Liver (tissue), 9 donors: ENCODE results near the gene MRPL18. TPM values are rescaled to one million over a fixed set of nuclear protein-coding genes. Genes with fewer than 3 reads are reported as not detected.

Experiments
- DNase-seq: peaks from one replicate; pipeline ENCODE4 v3.0.0-alpha.2; 2017; ENCODE audit warnings: low spot score
- H3K27ac ChIP-seq, 2 donors: one replicate each; pipeline ENCODE4 v1.7.0; 2013; ENCODE audit warnings: inconsistent platforms in 2 of 2, low read length in 2 of 2, control low read depth in 1 of 2, low read depth in 1 of 2, mild to moderate bottlenecking in 1 of 2
- H3K27me3 ChIP-seq, 4 donors: one replicate each; pipeline versions ENCODE4 v1.6.1 to v1.7.0; 2013; ENCODE audit warnings: low read length in 3 of 4, inconsistent platforms in 1 of 4, mild to moderate bottlenecking in 1 of 4, moderate library complexity in 1 of 4; ENCODE audit not compliant: control insufficient read depth in 4 of 4, insufficient read depth in 4 of 4
- H3K36me3 ChIP-seq, 4 donors: one replicate each; pipeline versions ENCODE4 v1.6.1 to v1.7.0; 2013; ENCODE audit warnings: low read length in 3 of 4, mild to moderate bottlenecking in 3 of 4, low read depth in 1 of 4, moderate library complexity in 1 of 4; ENCODE audit not compliant: control insufficient read depth in 4 of 4, insufficient read depth in 3 of 4
- H3K4me1 ChIP-seq, 4 donors: one replicate each; pipeline versions ENCODE4 v1.6.1 to v1.7.0; 2013; ENCODE audit warnings: low read length in 3 of 4, mild to moderate bottlenecking in 3 of 4, moderate library complexity in 1 of 4; ENCODE audit not compliant: control insufficient read depth in 4 of 4, insufficient read depth in 4 of 4
- H3K4me3 ChIP-seq, 3 donors: one replicate each; pipeline versions ENCODE4 v1.6.1 to v1.7.0; 2013; ENCODE audit warnings: low read length in 3 of 3, control low read depth in 1 of 3, low read depth in 1 of 3, mild to moderate bottlenecking in 1 of 3
- H3K9ac ChIP-seq, 2 donors: one replicate each; pipeline ENCODE4 v1.7.0; 2013; ENCODE audit warnings: low read length in 2 of 2, mild to moderate bottlenecking in 2 of 2, moderate library complexity in 2 of 2, control low read depth in 1 of 2, low read depth in 1 of 2
- H3K9me3 ChIP-seq, 4 donors: one replicate each; pipeline versions ENCODE4 v1.6.1 to v1.7.0; 2013; ENCODE audit warnings: low read length in 3 of 4; ENCODE audit not compliant: control insufficient read depth in 4 of 4
- ATF3 ChIP-seq: IDR thresholded peaks from 2 replicates; pipeline ENCODE4 v1.6.1; 2016; ENCODE audit warnings: antibody characterized with exemption
- CTCF ChIP-seq: fragments of 150-350 bp; IDR thresholded peaks from 2 replicates; pipeline ENCODE4 v1.5.1; 2017; ENCODE audit warnings: improper control_type of control experiment, low read depth, low read length; ENCODE audit not compliant: missing input control
- EGR1 ChIP-seq, 2 donors: IDR thresholded peaks; 2 replicates each; pipeline ENCODE4 v1.6.1; 2016 to 2018; ENCODE audit warnings: antibody characterized with exemption in 2 of 2, low read depth in 2 of 2
- FOXA1 ChIP-seq: IDR thresholded peaks from 2 replicates; pipeline ENCODE4 v1.6.1; 2016; ENCODE audit warnings: antibody characterized with exemption
- FOXA2 ChIP-seq: IDR thresholded peaks from 2 replicates; pipeline ENCODE4 v1.6.1; 2016; ENCODE audit warnings: antibody characterized with exemption
- GABPA ChIP-seq, 2 donors: IDR thresholded peaks in 1 of 2; conservative IDR thresholded peaks in 1 of 2; 2 replicates each; pipeline ENCODE4 v1.6.1; 2016; ENCODE audit warnings: antibody characterized with exemption in 2 of 2, mild to moderate bottlenecking in 1 of 2, moderate library complexity in 1 of 2
- HNF4A ChIP-seq, 2 donors: conservative IDR thresholded peaks; 2 replicates each; pipeline ENCODE4 v1.6.1; 2016; ENCODE audit warnings: antibody characterized with exemption in 2 of 2, mild to moderate bottlenecking in 2 of 2
- HNF4G ChIP-seq: IDR thresholded peaks from 2 replicates; pipeline ENCODE4 v1.6.1; 2016; ENCODE audit warnings: antibody characterized with exemption
- JUND ChIP-seq, 2 donors: IDR thresholded peaks; 2 replicates each; pipeline ENCODE4 v1.6.1; 2016; ENCODE audit warnings: antibody characterized with exemption in 2 of 2
- MAX ChIP-seq: IDR thresholded peaks from 2 replicates; pipeline ENCODE4 v1.6.1; 2016; ENCODE audit warnings: antibody characterized with exemption
- NR2F2 ChIP-seq: IDR thresholded peaks from 2 replicates; pipeline ENCODE4 v1.6.1; 2016; ENCODE audit warnings: antibody characterized with exemption
- RAD21 ChIP-seq, 2 donors: IDR thresholded peaks; 2 replicates each; pipeline ENCODE4 v1.6.1; 2016; ENCODE audit warnings: antibody characterized with exemption in 2 of 2, mild to moderate bottlenecking in 2 of 2
- REST ChIP-seq: IDR thresholded peaks from 2 replicates; pipeline ENCODE4 v1.6.1; 2016; ENCODE audit warnings: antibody characterized with exemption, mild to moderate bottlenecking
- RXRA ChIP-seq, 2 donors: IDR thresholded peaks; 2 replicates each; pipeline ENCODE4 v1.6.1; 2017 to 2018; ENCODE audit warnings: antibody characterized with exemption in 2 of 2, mild to moderate bottlenecking in 1 of 2
- SP1 ChIP-seq: IDR thresholded peaks from 2 replicates; pipeline ENCODE4 v1.6.1; 2018; ENCODE audit warnings: antibody characterized with exemption, mild to moderate bottlenecking
- TAF1 ChIP-seq: conservative IDR thresholded peaks from 2 replicates; pipeline ENCODE4 v1.6.1; 2016; ENCODE audit warnings: antibody characterized with exemption, mild to moderate bottlenecking
- YY1 ChIP-seq: IDR thresholded peaks from 2 replicates; pipeline ENCODE4 v1.6.1; 2016; ENCODE audit warnings: antibody characterized with exemption, mild to moderate bottlenecking
- ZBTB33 ChIP-seq: IDR thresholded peaks from 2 replicates; pipeline ENCODE4 v1.6.1; 2016; ENCODE audit warnings: antibody characterized with exemption
- WGBS: extraction: QIAGEN DNeasy Blood & Tissue Kit; methylation state at CpG from one replicate; pipeline ENCODE4 v1.1.7; 2013; 5-methylcytosine and 5-hydroxymethylcytosine counted together
- polyA plus RNA-seq, 2 donors: library from polyadenylated mRNA; stranded (reverse) in 1 of 2; unstranded in 1 of 2; fragments of 200-250 nt in 1 of 2; fragments of >200 nt in 1 of 2; fragmentation: Nextera tagmentation in 1 of 2; extraction: Ambion mirVana in 1 of 2; gene quantifications; one replicate each; pipeline versions ENCODE4 v1.2.1 to v1.2.3, GENCODE V29; 2013 to 2015
- total RNA-seq, 2 donors: library from RNA; depleted of rRNA; stranded (reverse); fragments of >200 nt; gene quantifications; one replicate each; pipeline ENCODE4 v1.2.3, GENCODE V29; 2014
- donor health status: healthy.
- donor health status: healthy.
- donor health status: healthy.
- donor health status: healthy.
- donor health status: healthy.

Gene MRPL18
- total and polyA plus RNA-seq, 4 donors: 32.5 to 61.9 (median 41.9) TPM

- H3K27ac ChIP-seq: no peak overlapping the region
- no peak for DNase-seq
These were observed 17.0 kb downstream of the MRPL18 start for GRCh38 chr6:159807150-159807858.

More at GRCh38 chr6:159807150-159807858, 17.0 kb downstream of the MRPL18 start:
- TF ChIP-seq RAD21 (IDR thresholded peaks at IDR 0.05): no peak
- no peak for TF ChIP-seq GABPA (IDR thresholded peaks at IDR 0.05 in 1 of 2, conservative IDR thresholded peaks at IDR 0.05 in 1 of 2)
- no peak for TF ChIP-seq FOXA2
- peak; percentile 48 for TF ChIP-seq SP1
- no peak for TF ChIP-seq EGR1 (IDR thresholded peaks at IDR 0.05; ENCODE audit: low read depth in 2 of 2)
- TF ChIP-seq MAX: no peak
- TF ChIP-seq CTCF: no peak
- no peak for TF ChIP-seq NR2F2
- TF ChIP-seq HNF4G: no peak
- TF ChIP-seq TAF1: no peak
- TF ChIP-seq RXRA (IDR thresholded peaks at IDR 0.05): no peak
- no peak for TF ChIP-seq ZBTB33
- TF ChIP-seq FOXA1: no peak
- peak; percentile 54 to 66 for TF ChIP-seq JUND (IDR thresholded peaks at IDR 0.05)
- peak; percentile 9 to 21 for TF ChIP-seq HNF4A (conservative IDR thresholded peaks at IDR 0.05)
- no peak for TF ChIP-seq ATF3
- TF ChIP-seq YY1: no peak
- no peak for TF ChIP-seq REST
- no peaks in the 10 kb centered on the region for H3K27me3 ChIP-seq
- no peaks in the 10 kb centered on the region for H3K9me3 ChIP-seq
- no peak overlapping the region for H3K9ac ChIP-seq
- H3K4me1 ChIP-seq: no peaks in the 10 kb centered on the region
- no peaks in the 10 kb centered on the region for H3K36me3 ChIP-seq
- H3K4me3 ChIP-seq: no peak overlapping the region
- 74% methylated on average over 5 of the region's 5 CpGs for WGBS
